GM23338 (cell line): ENCODE data around the gene GPR4. TPM values are rescaled to one million over a fixed set of nuclear protein-coding genes. Genes with fewer than 3 reads are reported as not detected.

Experiments
- ATAC-seq: fragments of 200-7000 bp; cut with Tn5 transposase; 3 replicates; pipeline ENCODE4 v1.9.1; 2020
- DNase-seq: peaks from one replicate; pipeline ENCODE4 v3.0.0-alpha.2; 2015; ENCODE audit warnings: low spot score
- H2AFZ ChIP-seq: fragments of 200-600 bp; sonication (generic); 2 replicates; pipeline ENCODE4 v1.8.0; 2016; ENCODE audit warnings: antibody characterized with exemption, mild to moderate bottlenecking, moderate library complexity
- H3F3A ChIP-seq: fragments of 200-600 bp; sonication (generic); replicated peaks from 2 replicates; pipeline ENCODE4 v1.8.0; 2017; ENCODE audit warnings: antibody characterized with exemption, mixed run types, low read depth
- H3K27ac ChIP-seq: fragments of 200-600 bp; sonication (generic); 2 replicates; pipeline ENCODE4 v1.6.1; 2016; ENCODE audit warnings: low read depth
- H3K27me3 ChIP-seq: fragments of 200-600 bp; sonication (generic); 2 replicates; pipeline ENCODE4 v1.8.0; 2016; ENCODE audit warnings: mild to moderate bottlenecking, mixed run types, moderate library complexity; ENCODE audit not compliant: insufficient read depth
- H3K36me3 ChIP-seq: fragments of 200-600 bp; sonication (generic); 2 replicates; pipeline ENCODE4 v1.8.0; 2016; ENCODE audit warnings: mild to moderate bottlenecking; ENCODE audit not compliant: insufficient read depth
- H3K4me1 ChIP-seq: fragments of 200-600 bp; sonication (generic); 2 replicates; pipeline ENCODE4 v1.8.0; 2016; ENCODE audit warnings: mild to moderate bottlenecking, moderate library complexity; ENCODE audit not compliant: insufficient read depth
- H3K4me2 ChIP-seq: fragments of 200-600 bp; sonication (generic); 2 replicates; pipeline ENCODE4 v1.7.1; 2017; ENCODE audit warnings: mixed run types
- H3K4me3 ChIP-seq: fragments of 200-600 bp; sonication (generic); 2 replicates; pipeline ENCODE4 v1.6.1; 2016; ENCODE audit warnings: mixed run types
- H3K79me2 ChIP-seq: fragments of 200-600 bp; sonication (generic); replicated peaks from 2 replicates; pipeline ENCODE4 v1.8.0; 2017; ENCODE audit warnings: mild to moderate bottlenecking; ENCODE audit not compliant: insufficient read depth
- H3K9me2 ChIP-seq: fragments of 200-600 bp; sonication (generic); 2 replicates; pipeline ENCODE4 v1.8.0; 2017; ENCODE audit not compliant: insufficient read depth
- H4K20me1 ChIP-seq: fragments of 200-600 bp; sonication (generic); replicated peaks from 2 replicates; pipeline ENCODE4 v1.8.0; 2017; ENCODE audit warnings: mild to moderate bottlenecking; ENCODE audit not compliant: insufficient read depth
- H3K27ac Mint-ChIP-seq: 2 replicates; pipeline ENCODE4 v1.8.0; 2020; ENCODE audit warnings: inconsistent platforms, mild to moderate bottlenecking, moderate library complexity, mixed read lengths
- H3K27me3 Mint-ChIP-seq: 3 replicates; pipeline ENCODE4 v1.8.0; 2022; ENCODE audit warnings: low read depth, mild to moderate bottlenecking, moderate library complexity, mixed read lengths, inconsistent platforms; ENCODE audit not compliant: insufficient read depth, poor library complexity
- H3K36me3 Mint-ChIP-seq: 3 replicates; pipeline ENCODE4 v1.8.0; 2021; ENCODE audit warnings: low read depth, mild to moderate bottlenecking, inconsistent platforms, moderate library complexity, mixed read lengths
- H3K4me1 Mint-ChIP-seq: 3 replicates; pipeline ENCODE4 v1.8.0; 2020; ENCODE audit warnings: mild to moderate bottlenecking, inconsistent platforms, mixed read lengths
- H3K4me3 Mint-ChIP-seq: 3 replicates; pipeline ENCODE4 v1.8.0; 2021; ENCODE audit warnings: moderate library complexity, mild to moderate bottlenecking, inconsistent platforms, mixed read lengths
- H3K9me3 Mint-ChIP-seq: 3 replicates; pipeline ENCODE4 v1.8.0; 2020; ENCODE audit warnings: moderate library complexity, mild to moderate bottlenecking, inconsistent platforms, mixed read lengths
- CREB1 ChIP-seq: fragments of 250-450 bp; sonication (Bioruptor Pico); IDR thresholded peaks from 2 replicates; pipeline ENCODE4 v1.5.0; 2020; ENCODE audit warnings: low read depth, mild to moderate bottlenecking, moderate library complexity
- EZH2phosphoT487 ChIP-seq: fragments of 200-600 bp; sonication (generic); IDR thresholded peaks from one replicate; pipeline ENCODE4 v1.8.1; 2018; ENCODE audit warnings: antibody characterized with exemption; ENCODE audit not compliant: unreplicated experiment
- JUNB ChIP-seq: IDR thresholded peaks from one replicate; pipeline ENCODE4 v1.6.1; 2016; ENCODE audit warnings: antibody characterized with exemption; ENCODE audit not compliant: unreplicated experiment
- POLR2AphosphoS5 ChIP-seq: IDR thresholded peaks from 2 replicates; pipeline ENCODE4 v1.6.1; 2016; ENCODE audit warnings: antibody characterized with exemption, low read depth
- ZNF331 ChIP-seq: fragments of 250-450 bp; sonication (Bioruptor Pico); IDR thresholded peaks from 2 replicates; pipeline ENCODE4 v1.5.0; 2020; ENCODE audit warnings: low read depth, mild to moderate bottlenecking, moderate library complexity
- polyA plus RNA-seq: library from polyadenylated mRNA; unstranded; fragments of >200 nt; fragmentation: Nextera tagmentation; extraction: Ambion mirVana; gene quantifications from 2 replicates; pipeline ENCODE4 v1.2.1, GENCODE V29; 2016
- total RNA-seq: library from RNA; depleted of rRNA; stranded (reverse); fragments of >200 nt; shearing (Covaris generic); gene quantifications from 2 replicates; pipeline ENCODE4 v1.2.3, GENCODE V29; 2014
- TF ChIP-seq, protein P1 (sequence below), 2 experiments: fragments of 200-600 bp in 1 of 2; sonication (generic) in 1 of 2; conservative IDR thresholded peaks; 2 replicates each; pipeline versions ENCODE4 v1.5.1 to v1.6.1; 2016 to 2017; ENCODE audit warnings: antibody characterized with exemption in 2 of 2, low read depth in 2 of 2, mild to moderate bottlenecking in 2 of 2, moderate library complexity in 1 of 2
- TF ChIP-seq, protein P2 (sequence below): IDR thresholded peaks from one replicate; pipeline ENCODE4 v1.6.1; 2018; ENCODE audit warnings: antibody characterized with exemption; ENCODE audit not compliant: unreplicated experiment
- TF ChIP-seq, protein P3 (sequence below): IDR thresholded peaks from 2 replicates; pipeline ENCODE4 v1.6.1; 2016; ENCODE audit warnings: antibody characterized with exemption

GPR4 gene
- total and polyA plus RNA-seq, 2 experiments from 2014 or later, result 0.06 to 0.14 TPM

DNA sequence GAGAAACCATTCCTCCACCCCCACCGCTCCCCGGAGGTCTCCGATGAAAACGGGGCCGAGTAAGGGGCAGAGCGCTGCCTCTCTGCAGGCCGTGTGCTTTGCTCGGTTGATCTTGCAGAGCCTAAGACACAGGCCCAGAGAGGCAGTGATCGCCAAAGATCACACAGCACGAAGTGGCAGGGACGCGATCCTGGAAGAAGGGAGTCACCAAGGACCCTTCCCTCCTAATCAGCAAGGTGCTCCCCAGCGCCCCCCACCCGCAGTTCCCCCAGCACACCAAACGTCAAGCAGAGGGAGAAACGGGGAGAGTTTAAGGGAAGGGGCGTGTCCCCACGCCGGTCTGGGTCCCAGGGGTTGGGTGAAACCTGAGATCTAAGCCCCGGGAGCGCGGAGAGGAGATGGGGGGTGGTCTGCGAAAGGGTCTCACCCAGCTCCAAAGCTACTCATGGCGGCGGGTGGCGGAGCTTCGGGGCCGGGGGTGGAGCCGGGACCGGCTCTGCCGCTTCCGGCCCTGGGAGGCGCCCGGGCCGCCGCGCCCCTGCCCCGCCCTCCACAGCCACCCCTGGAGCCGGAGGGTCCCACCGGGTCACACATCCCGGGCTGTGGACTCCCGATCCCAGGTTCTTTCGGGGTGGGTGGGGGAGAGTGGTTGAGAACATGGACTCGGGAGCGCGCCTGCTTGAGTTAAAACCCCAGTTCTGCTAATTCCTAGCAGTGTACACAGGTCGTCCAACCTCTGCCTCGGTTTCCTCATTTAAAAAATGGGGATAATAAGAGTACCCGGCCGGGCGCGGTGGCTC lies 37.1 kb upstream of the GPR4 start, which contains the start of gene EML2:
Gene EML2 (minus strand): TSS at position 468 of the 800 bp plus-strand sequence. CDS start 21 bp downstream, at position 447.
- Histone ChIP-seq H3K36me3 (no peaks in the 10 kb centered on the region), H2AFZ (peak within 1 kb of the TSS; percentile 76), H3K79me2 (no peaks in the 10 kb centered on the region), H3K27ac (peak within 1 kb of the TSS; percentile 45; the same call in 1 of the 2 replicates), H3F3A (peaks cover 38% of the 10 kb centered on the region), H3K4me3 (peak within 1 kb of the TSS; percentile 55), H3K4me2 (peak within 1 kb of the TSS; percentile 86), H4K20me1 (no peaks in the 10 kb centered on the region), H3K27me3 (peaks cover 10% of the 10 kb centered on the region; the same call in 1 of the 2 replicates), H3K4me1 (peaks cover 32% of the 10 kb centered on the region), H3K9me2 (no peaks in the 10 kb centered on the region)
- ATAC-seq (peak; percentile 43), DNase-seq (peak; percentile 97)
- Mint-ChIP-seq H3K36me3 (no peaks in the 10 kb centered on the region), H3K4me3 (peak within 1 kb of the TSS; percentile 86), H3K9me3 (peaks cover 3% of the 10 kb centered on the region; the same call in 2 of the 3 replicates), H3K4me1 (peaks cover 32% of the 10 kb centered on the region), H3K27ac (peak within 1 kb of the TSS; percentile 92), H3K27me3 (peaks cover 38% of the 10 kb centered on the region)
- no peak for TF ChIP-seq ZNF331
- TF ChIP-seq, protein P1, sequence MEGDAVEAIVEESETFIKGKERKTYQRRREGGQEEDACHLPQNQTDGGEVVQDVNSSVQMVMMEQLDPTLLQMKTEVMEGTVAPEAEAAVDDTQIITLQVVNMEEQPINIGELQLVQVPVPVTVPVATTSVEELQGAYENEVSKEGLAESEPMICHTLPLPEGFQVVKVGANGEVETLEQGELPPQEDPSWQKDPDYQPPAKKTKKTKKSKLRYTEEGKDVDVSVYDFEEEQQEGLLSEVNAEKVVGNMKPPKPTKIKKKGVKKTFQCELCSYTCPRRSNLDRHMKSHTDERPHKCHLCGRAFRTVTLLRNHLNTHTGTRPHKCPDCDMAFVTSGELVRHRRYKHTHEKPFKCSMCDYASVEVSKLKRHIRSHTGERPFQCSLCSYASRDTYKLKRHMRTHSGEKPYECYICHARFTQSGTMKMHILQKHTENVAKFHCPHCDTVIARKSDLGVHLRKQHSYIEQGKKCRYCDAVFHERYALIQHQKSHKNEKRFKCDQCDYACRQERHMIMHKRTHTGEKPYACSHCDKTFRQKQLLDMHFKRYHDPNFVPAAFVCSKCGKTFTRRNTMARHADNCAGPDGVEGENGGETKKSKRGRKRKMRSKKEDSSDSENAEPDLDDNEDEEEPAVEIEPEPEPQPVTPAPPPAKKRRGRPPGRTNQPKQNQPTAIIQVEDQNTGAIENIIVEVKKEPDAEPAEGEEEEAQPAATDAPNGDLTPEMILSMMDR (conservative IDR thresholded peaks at IDR 0.05; ENCODE audit: low read depth in 2 of 2), result peak; percentile 39 to 64
- TF ChIP-seq EZH2phosphoT487, result no peak
- TF ChIP-seq JUNB, result no peak

DNA sequence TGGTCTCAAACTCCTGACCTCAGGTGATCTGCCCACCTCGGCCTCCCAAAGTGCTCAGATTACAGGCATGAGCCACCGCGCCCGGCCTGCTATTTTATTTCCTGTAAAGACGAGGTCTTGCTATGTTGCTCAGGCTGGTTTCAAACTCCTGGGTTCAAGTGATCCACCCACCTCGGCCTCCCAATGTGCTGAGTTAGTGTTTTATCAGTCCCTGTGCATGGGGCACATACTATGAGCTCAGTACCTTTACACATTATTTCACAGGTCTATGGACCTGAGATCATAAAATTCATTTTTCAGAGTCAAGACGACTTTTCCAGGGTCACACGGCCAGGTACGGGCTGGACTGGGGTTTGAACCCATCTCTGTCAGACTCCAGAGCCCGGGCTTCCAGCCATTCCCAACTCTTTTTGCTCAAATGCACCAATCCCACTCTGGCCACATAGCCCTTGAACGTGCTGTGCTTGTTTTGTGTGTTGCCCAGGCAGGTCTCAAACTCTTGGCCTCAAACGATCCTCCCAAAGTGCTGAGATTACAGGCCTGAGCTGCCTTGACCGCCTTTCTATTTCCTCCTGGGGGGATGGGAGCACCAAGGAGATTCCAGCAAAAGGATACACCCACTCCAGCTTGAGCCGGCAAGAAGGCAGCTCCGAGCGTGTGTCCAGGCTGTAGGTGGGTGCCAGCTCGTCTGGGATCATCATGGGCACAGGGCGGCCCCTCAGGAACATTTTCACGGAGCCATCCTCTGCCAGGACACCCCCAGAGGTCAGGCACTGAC lies 36.1 kb upstream of the GPR4 start:
- peaks cover 26% of the 10 kb centered on the region for H3K4me1 Mint-ChIP-seq
- H3K9me3 Mint-ChIP-seq, result peaks cover 3% of the 10 kb centered on the region; the same call in 2 of the 3 replicates
- Histone ChIP-seq H3K79me2 (no peaks in the 10 kb centered on the region), H3K27me3 (peaks cover 8% of the 10 kb centered on the region; the same call in 1 of the 2 replicates), H3K4me3 (peak overlapping the region; percentile 55), H3K4me1 (peaks cover 30% of the 10 kb centered on the region), H3K9me2 (no peaks in the 10 kb centered on the region), H3K4me2 (peak overlapping the region; percentile 86), H3K27ac (no peak overlapping the region), H3K36me3 (no peaks in the 10 kb centered on the region), H4K20me1 (no peaks in the 10 kb centered on the region), H3F3A (peaks cover 35% of the 10 kb centered on the region), H2AFZ (peak overlapping the region; percentile 11; the same call in 1 of the 2 replicates)
- H3K27ac Mint-ChIP-seq, result no peak overlapping the region
- peak overlapping the region; percentile 86 for H3K4me3 Mint-ChIP-seq
- peak; percentile 1; the same call in 2 of the 3 replicates for ATAC-seq
- no peaks in the 10 kb centered on the region for H3K36me3 Mint-ChIP-seq
- H3K27me3 Mint-ChIP-seq, result peaks cover 33% of the 10 kb centered on the region
- peak; percentile 63 for DNase-seq
- TF ChIP-seq, protein P2, sequence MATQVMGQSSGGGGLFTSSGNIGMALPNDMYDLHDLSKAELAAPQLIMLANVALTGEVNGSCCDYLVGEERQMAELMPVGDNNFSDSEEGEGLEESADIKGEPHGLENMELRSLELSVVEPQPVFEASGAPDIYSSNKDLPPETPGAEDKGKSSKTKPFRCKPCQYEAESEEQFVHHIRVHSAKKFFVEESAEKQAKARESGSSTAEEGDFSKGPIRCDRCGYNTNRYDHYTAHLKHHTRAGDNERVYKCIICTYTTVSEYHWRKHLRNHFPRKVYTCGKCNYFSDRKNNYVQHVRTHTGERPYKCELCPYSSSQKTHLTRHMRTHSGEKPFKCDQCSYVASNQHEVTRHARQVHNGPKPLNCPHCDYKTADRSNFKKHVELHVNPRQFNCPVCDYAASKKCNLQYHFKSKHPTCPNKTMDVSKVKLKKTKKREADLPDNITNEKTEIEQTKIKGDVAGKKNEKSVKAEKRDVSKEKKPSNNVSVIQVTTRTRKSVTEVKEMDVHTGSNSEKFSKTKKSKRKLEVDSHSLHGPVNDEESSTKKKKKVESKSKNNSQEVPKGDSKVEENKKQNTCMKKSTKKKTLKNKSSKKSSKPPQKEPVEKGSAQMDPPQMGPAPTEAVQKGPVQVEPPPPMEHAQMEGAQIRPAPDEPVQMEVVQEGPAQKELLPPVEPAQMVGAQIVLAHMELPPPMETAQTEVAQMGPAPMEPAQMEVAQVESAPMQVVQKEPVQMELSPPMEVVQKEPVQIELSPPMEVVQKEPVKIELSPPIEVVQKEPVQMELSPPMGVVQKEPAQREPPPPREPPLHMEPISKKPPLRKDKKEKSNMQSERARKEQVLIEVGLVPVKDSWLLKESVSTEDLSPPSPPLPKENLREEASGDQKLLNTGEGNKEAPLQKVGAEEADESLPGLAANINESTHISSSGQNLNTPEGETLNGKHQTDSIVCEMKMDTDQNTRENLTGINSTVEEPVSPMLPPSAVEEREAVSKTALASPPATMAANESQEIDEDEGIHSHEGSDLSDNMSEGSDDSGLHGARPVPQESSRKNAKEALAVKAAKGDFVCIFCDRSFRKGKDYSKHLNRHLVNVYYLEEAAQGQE, result no peak
- no peak for TF ChIP-seq ZNF331
- TF ChIP-seq, protein P3, sequence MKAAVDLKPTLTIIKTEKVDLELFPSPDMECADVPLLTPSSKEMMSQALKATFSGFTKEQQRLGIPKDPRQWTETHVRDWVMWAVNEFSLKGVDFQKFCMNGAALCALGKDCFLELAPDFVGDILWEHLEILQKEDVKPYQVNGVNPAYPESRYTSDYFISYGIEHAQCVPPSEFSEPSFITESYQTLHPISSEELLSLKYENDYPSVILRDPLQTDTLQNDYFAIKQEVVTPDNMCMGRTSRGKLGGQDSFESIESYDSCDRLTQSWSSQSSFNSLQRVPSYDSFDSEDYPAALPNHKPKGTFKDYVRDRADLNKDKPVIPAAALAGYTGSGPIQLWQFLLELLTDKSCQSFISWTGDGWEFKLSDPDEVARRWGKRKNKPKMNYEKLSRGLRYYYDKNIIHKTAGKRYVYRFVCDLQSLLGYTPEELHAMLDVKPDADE, result no peak
- TF ChIP-seq POLR2AphosphoS5, result no peak
- no peak for TF ChIP-seq CREB1 (CRISPR knock-in tag)
